HG03469 (cell line): ENCODE results near the gene B3GNT7.
A peak's percentile ranks its signal among the peaks of the same experiment; 100 is the strongest.
"Not testable (repeated sequence)": the region's sequence is repeated elsewhere in the genome, so short reads cannot be mapped to it uniquely, and the experiment has no call there.

Experiments
- ATAC-seq: cut with Tn5 transposase; IDR thresholded peaks from one replicate; pipeline ENCODE4 v1.9.1; 2021; ENCODE audit warnings: mild to moderate bottlenecking, moderate library complexity, moderate number of reproducible peaks; ENCODE audit not compliant: unreplicated experiment

The B3GNT7 gene

GRCh38 chr2:231399853-231400680 lies 4.6 kb downstream of the B3GNT7 start:
- no peak for ATAC-seq

DNA sequence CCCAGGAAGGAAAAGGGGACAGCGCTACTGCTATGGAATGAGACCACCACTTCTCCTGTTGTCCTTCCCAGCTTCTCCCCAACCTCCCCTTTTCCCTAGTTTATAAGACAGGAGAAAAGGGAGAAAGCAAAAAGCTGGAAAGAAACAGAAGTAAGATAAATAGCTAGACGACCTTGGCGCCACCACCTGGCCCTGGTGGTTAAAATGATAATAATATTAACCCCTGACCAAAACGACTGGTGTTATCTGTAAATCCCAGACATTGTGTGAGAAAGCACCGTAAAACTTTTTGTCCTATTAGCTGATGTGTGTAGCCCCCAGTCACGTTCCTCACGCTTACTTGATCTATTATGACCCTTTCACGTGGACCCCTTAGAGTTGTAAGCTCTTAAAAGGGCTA lies 5.2 kb downstream of the B3GNT7 start:
- ATAC-seq, result not testable (repeated sequence)

DNA sequence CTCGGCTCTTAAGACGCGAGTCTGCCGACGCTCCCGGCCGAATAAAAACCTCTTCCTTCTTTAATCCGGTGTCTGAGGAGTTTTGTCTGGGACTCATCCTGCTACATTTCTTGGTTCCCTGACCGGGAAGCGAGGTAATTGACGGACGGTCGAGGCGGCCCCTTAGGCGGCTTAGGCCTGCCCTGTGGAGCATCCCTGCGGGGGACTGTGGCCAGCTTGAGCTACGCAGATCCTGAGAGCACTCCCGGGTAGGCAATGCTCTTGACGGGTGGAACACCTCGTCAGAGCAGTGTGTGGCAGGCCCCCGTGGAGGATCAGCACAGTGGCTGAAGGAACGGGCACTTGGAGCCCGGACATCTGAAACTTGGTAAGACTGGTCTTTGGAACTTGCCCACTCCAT lies 5.6 kb downstream of the B3GNT7 start:
- ATAC-seq, result not testable (repeated sequence)

DNA sequence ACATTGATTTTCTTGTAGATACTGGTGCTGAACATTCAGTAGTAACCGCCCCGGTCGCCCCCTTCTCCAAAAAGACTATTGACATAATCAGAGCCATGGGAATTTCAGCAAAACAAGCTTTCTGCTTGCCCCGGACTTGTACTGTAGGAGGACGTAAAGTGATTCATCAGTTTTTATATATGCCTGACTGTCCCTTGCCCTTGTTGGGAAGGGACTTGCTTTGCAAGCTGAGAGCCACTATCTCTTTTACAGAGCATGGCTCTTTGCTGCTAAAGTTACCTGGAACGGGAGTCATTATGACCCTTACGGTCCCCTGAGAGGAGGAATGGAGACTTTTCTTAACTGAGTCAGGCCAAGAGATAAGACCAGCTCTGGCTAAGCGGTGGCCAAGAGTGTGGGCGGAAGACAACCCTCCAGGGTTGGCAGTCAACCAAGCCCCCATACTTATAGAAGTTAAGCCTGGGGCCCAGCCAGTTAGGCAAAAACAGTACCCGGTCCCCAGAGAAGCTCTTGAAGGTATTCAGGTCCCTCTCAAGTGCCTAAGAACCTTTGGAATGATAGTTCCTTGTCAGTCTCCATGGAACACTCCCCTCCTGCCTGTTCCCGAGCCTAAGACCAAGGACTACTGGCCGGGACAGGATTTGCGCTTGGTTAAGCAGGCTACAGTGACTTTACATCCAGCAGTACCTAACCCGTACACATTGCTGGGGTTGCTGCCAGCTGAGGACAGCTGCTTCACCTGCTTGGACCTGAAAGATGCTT lies 8.1 kb downstream of the B3GNT7 start:
- not testable (repeated sequence) for ATAC-seq

- not testable (repeated sequence) for ATAC-seq
These were observed 8.7 kb downstream of the B3GNT7 start for GRCh38 chr2:231404183-231404578.

- not testable (repeated sequence) for ATAC-seq
These were observed 10.3 kb downstream of the B3GNT7 start for GRCh38 chr2:231405601-231406367.

- not testable (repeated sequence) for ATAC-seq
These were observed 12.2 kb downstream of the B3GNT7 start for GRCh38 chr2:231407686-231408085.

DNA sequence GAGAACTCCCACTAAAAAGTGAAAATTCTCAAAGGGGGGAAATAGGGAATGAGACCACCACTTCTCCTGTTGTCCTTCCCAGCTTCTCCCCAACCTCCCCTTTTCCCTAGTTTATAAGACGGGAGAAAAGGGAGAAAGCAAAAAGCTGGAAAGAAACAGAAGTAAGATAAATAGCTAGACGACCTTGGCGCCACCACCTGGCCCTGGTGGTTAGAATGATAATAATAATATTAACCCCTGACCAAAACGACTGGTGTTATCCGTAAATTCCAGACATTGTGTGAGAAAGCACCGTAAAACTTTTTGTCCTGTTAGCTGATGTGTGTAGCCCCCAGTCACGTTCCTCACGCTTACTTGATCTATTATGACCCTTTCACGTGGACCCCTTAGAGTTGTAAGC lies 12.8 kb downstream of the B3GNT7 start:
- ATAC-seq, result not testable (repeated sequence)

DNA sequence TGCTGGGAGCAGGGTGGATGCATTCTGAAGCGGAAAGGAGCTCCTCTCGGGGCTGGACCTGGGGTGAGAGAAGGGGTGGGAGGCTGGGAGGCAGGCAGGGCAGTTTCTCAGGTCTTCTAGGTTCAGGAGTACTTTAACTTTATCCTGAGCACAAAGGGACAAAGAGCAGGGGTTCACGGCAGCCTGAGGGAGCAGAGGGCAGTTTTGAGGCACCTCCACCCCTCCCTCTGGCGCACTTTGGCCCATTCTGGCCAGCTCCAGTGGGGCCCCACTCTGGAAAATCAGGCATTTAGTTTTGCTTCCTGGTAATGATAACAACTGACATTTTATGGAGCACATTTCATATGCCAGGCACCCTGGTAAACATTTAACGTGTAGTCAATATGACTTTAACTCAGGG lies 14.3 kb downstream of the B3GNT7 start:
- no peak for ATAC-seq

GRCh38 chr2:231410293-231411004 lies 14.9 kb downstream of the B3GNT7 start:
- ATAC-seq, result no peak

- ATAC-seq, result no peak
These were observed 15.7 kb downstream of the B3GNT7 start for GRCh38 chr2:231411237-231411636.

DNA sequence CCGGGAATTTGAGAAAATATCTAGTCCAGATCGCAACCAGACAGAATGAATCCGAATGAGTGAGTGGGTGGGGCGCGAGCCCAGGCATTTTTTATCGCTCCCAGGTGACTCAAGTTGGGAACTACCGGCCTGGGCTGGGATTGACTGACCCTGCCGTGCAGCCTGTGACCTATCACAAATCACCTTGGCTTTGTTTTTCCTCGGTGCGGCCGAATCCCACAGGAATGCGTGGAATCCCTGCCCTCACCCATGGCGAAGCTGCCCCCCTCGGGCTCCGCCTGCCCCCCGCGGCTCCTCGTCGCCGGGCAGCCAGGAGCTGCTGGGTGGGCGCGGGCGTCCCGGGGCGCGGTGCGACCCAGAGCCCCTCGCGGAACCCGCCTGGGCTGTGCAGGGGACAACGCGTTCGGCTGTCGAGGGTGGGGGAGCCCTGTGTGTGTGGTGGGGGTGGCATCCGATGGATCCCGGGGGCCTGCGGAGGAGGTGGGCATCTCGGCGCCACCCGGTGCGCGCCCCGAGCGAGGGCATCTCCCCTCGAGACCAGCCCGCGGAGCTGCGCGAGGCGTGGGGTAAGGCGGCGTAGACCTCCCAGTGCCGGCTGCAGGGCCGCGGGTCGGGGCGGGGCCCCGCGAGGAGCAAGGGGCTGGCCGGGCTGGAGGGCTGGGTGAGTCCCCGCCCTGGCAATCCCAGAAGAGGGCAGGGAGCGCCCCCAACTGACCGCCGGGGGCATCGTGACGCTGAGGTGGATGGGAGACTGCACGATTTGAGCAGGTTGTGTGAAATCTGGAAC lies 16.5 kb downstream of the B3GNT7 start:
- peak; percentile 86 for ATAC-seq

GRCh38 chr2:231412618-231412963 lies 17.1 kb downstream of the B3GNT7 start:
- ATAC-seq, result no peak

GRCh38 chr2:231413456-231413855 lies 17.9 kb downstream of the B3GNT7 start:
- no peak for ATAC-seq

DNA sequence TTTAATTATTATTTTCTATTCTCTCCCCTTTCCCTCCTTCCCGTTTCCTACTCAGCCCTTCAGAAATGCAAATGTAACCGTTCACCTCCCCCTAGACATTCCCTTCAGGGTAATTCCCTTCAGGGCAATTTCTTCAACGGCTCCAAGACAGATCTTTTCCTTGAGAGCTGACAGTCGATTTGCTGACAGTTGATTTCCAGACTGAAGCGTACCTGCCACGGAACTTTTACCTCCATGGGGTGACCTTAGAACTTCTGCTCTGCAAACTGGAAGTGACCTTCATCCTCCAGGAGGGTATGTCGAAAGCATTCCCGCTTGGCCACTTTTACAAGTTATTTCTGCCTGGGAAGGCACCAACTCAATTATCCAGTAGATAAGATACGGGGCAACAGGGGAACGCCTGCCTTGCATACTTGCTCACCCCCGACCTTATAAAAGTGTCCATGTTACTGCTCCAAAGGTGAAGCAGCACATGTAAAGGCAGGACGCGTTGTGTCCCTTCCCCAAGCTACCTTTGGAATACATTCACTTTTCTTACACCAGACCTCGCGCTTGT lies 18.5 kb downstream of the B3GNT7 start:
- no peak for ATAC-seq

GRCh38 chr2:231415029-231415428 lies 19.5 kb downstream of the B3GNT7 start:
- ATAC-seq, result no peak

GRCh38 chr2:231418820-231419640 lies 23.5 kb downstream of the B3GNT7 start:
- no peak for ATAC-seq

- ATAC-seq, result no peak
These were observed 25.6 kb downstream of the B3GNT7 start for GRCh38 chr2:231421051-231421580.

- ATAC-seq, result no peak
These were observed 26.5 kb downstream of the B3GNT7 start for GRCh38 chr2:231422056-231422455.
